GDM1 (cell line): Measurements from ENCODE around the gene POU6F1.
"Not testable (repeated sequence)": the region's sequence is repeated elsewhere in the genome, so short reads cannot be mapped to it uniquely, and the experiment has no call there.

Source experiments
- DNase-seq: peaks from one replicate; lab custom pipeline; 2025; lab: John Stamatoyannopoulos, UW

The POU6F1 gene

GRCh38 chr12:51227112-51227511 lies 9.2 kb upstream of the POU6F1 start:
- DNase-seq = not testable (repeated sequence)

GRCh38 chr12:51225771-51226170 lies 7.9 kb upstream of the POU6F1 start:
- no peak for DNase-seq

- DNase-seq = no peak
Measured at GRCh38 chr12:51225234-51225633, 7.4 kb upstream of the POU6F1 start.

- DNase-seq = no peak
Measured at GRCh38 chr12:51224625-51225024, 6.8 kb upstream of the POU6F1 start.

- DNase-seq = no peak
Measured at GRCh38 chr12:51222461-51222860, 4.6 kb upstream of the POU6F1 start.

- not testable (repeated sequence) for DNase-seq
Measured at GRCh38 chr12:51219857-51220256, 2.0 kb upstream of the POU6F1 start.

GRCh38 chr12:51219322-51219721 lies 1.5 kb upstream of the POU6F1 start:
- no peak for DNase-seq

GRCh38 chr12:51218607-51219161 lies 822 bp upstream of the POU6F1 start:
- DNase-seq = no peak

GRCh38 chr12:51217133-51217967 lies 512 bp downstream of the POU6F1 start:
- no peak for DNase-seq

GRCh38 chr12:51216642-51217041 lies 1.2 kb downstream of the POU6F1 start:
- no peak for DNase-seq

- no peak for DNase-seq
Measured at GRCh38 chr12:51214895-51215294, 3.0 kb downstream of the POU6F1 start.

GRCh38 chr12:51210690-51211395 lies 7.0 kb downstream of the POU6F1 start:
- no peak for DNase-seq

GRCh38 chr12:51209259-51209658 lies 8.6 kb downstream of the POU6F1 start:
- DNase-seq = no peak

GRCh38 chr12:51208016-51208660 lies 9.7 kb downstream of the POU6F1 start:
- DNase-seq = no peak

GRCh38 chr12:51205350-51205749 lies 12.5 kb downstream of the POU6F1 start:
- no peak for DNase-seq

- no peak for DNase-seq
Measured at GRCh38 chr12:51202718-51203117, 15.1 kb downstream of the POU6F1 start.

GRCh38 chr12:51200806-51201205 lies 17.1 kb downstream of the POU6F1 start:
- no peak for DNase-seq

- DNase-seq = no peak
Measured at GRCh38 chr12:51200156-51200555, 17.7 kb downstream of the POU6F1 start.

GRCh38 chr12:51199366-51199945 lies 18.4 kb downstream of the POU6F1 start:
- no peak for DNase-seq

- DNase-seq = no peak
Measured at GRCh38 chr12:51198568-51199365, 19.1 kb downstream of the POU6F1 start.
